Stomach (tissue), 4 donors: ENCODE results near the gene SPATA18.

Experiments
- CTCF ChIP-seq, 7 experiments: fragments of 450-650 bp in 4 of 7; fragments of 200-600 bp in 3 of 7; sonication (generic) in 3 of 7; IDR thresholded peaks; one replicate each; pipeline ENCODE4 v1.5.1; 2016 to 2019; ENCODE audit warnings: antibody characterized with exemption in 7 of 7, control low read depth in 2 of 7, mild to moderate bottlenecking in 1 of 7
- EP300 ChIP-seq: sonication (generic); formaldehyde crosslinking; IDR thresholded peaks from one replicate; pipeline ENCODE4 v1.6.1; 2017; ENCODE audit warnings: antibody characterized with exemption
- POLR2A ChIP-seq, 4 donors: fragments of 450-650 bp; IDR thresholded peaks; one replicate each; pipeline ENCODE4 v1.6.1; 2016; ENCODE audit warnings: antibody characterized with exemption in 4 of 4, control low read depth in 2 of 4, mild to moderate bottlenecking in 1 of 4, moderate library complexity in 1 of 4
- POLR2AphosphoS5 ChIP-seq, 3 donors: sonication (generic); formaldehyde crosslinking; IDR thresholded peaks; one replicate each; pipeline ENCODE4 v1.6.1; 2016; ENCODE audit warnings: antibody characterized with exemption in 3 of 3

GRCh38 chr4:52105276-52105675 lies 54.2 kb downstream of the SPATA18 start:
- no peak for TF ChIP-seq POLR2A (IDR thresholded peaks at IDR 0.05)
- no peak for TF ChIP-seq CTCF (IDR thresholded peaks at IDR 0.05)
- no peak for TF ChIP-seq POLR2AphosphoS5 (IDR thresholded peaks at IDR 0.05)
- TF ChIP-seq EP300: no peak
